Esophagus squamous epithelium (tissue), 4 donors: ENCODE results near the gene CDKL4.
"Not testable (repeated sequence)": the region's sequence is repeated elsewhere in the genome, so short reads cannot be mapped to it uniquely, and the experiment has no call there.

ENCODE experiments used
- CTCF ChIP-seq, 6 experiments: fragments of 450-650 bp in 4 of 6; fragments of 200-600 bp in 2 of 6; sonication (generic) in 2 of 6; IDR thresholded peaks; one replicate each; pipeline ENCODE4 v1.5.1; 2016 to 2019; ENCODE audit warnings: antibody characterized with exemption in 6 of 6, mild to moderate bottlenecking in 4 of 6, moderate library complexity in 4 of 6
- POLR2A ChIP-seq, 4 donors: fragments of 450-650 bp; IDR thresholded peaks; one replicate each; pipeline ENCODE4 v1.6.1; 2017; ENCODE audit warnings: antibody characterized with exemption in 4 of 4, mild to moderate bottlenecking in 4 of 4, moderate library complexity in 3 of 4

- not testable (repeated sequence) for TF ChIP-seq POLR2A, CTCF (IDR thresholded peaks at IDR 0.05)
Observed at GRCh38 chr2:39172047-39172706, 71.6 kb downstream of the CDKL4 start.
